HS-5 (cell line): ENCODE measurements around the gene ATF6.
"Not testable (repeated sequence)": the region's sequence is repeated elsewhere in the genome, so short reads cannot be mapped to it uniquely, and the experiment has no call there.

Experiments
- DNase-seq: peaks from one replicate; pipeline ENCODE4 v3.0.0-alpha.2; 2012; ENCODE audit warnings: low read depth

Gene ATF6, protein sequence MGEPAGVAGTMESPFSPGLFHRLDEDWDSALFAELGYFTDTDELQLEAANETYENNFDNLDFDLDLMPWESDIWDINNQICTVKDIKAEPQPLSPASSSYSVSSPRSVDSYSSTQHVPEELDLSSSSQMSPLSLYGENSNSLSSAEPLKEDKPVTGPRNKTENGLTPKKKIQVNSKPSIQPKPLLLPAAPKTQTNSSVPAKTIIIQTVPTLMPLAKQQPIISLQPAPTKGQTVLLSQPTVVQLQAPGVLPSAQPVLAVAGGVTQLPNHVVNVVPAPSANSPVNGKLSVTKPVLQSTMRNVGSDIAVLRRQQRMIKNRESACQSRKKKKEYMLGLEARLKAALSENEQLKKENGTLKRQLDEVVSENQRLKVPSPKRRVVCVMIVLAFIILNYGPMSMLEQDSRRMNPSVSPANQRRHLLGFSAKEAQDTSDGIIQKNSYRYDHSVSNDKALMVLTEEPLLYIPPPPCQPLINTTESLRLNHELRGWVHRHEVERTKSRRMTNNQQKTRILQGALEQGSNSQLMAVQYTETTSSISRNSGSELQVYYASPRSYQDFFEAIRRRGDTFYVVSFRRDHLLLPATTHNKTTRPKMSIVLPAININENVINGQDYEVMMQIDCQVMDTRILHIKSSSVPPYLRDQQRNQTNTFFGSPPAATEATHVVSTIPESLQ

DNA sequence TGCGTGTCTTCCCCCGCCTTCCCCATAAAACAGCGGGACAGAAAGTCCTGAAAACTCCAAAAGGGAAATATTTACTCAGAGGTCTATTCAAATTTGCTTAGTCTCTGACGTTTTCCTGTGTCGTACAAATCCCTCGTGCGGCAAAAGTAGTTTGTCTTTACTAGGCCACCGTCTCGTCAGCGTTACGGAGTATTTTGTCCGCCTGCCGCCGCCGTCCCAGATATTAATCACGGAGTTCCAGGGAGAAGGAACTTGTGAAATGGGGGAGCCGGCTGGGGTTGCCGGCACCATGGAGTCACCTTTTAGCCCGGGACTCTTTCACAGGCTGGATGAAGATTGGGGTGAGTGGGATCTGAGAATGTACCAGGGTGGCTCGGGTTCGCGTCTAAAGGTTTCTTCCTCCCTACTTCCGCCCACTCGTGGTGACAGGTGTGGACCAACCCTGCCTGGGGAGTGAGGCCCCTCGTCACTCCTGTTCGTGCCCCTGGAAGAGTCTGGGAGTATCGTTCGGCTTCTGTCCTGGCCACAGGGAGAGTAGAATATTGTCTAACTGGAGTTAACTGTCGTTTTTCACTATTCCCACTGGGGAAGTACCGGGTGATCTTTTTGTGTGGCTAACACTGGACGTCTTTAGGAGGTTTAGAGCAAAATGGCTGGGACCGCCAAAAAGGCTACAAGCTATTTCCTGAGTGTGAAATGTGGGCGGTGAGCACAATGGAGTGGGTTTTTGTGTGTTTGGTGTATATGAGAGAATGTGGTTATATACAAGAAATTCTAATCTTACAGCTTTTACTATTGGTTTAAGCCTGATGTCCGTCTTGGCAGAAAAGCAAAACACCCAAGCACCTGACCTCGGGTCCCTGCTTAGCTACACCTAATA is at the start of gene ATF6:
TSS of gene ATF6 (plus strand) at position 219 of the 880 bp plus-strand sequence. CDS start at position 260, 41 bp downstream.
- DNase-seq = peak; percentile 70

DNA sequence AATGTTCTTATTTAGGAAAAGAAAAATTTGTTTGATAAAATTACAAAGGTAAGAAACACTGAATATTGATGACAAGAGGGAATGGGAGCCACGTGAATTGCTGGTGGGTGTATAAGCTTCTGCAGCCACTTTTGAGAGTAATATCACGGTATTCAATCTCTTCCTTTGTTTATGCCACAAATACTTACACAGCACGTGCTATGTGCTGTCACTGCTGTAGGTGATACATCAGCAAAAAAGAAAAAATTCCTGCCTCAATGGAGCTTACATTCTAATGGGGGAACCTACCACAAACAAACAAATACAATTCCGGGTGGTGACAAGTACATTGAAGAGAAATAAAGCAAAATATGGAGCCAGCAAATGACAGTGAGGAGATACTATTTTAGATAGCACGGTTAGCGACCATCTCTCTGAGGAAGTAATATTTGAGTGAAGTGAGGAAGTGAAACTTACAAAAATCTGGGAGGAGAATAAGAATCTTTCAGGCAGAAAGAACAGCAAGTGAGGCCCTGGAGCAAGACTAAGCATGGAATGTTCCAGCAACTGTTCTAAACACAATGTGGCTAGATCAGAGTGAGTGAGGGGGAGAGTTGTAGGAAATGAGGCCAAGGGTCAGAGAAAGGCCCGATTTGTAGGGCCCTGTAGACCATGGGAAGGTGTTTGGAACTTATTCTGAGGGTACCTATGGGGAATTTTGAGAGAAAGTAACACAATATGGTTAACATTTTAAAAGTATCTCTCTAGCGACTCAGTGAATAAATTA is 47.4 kb upstream of the ATF6 start:
- no peak for DNase-seq

DNA sequence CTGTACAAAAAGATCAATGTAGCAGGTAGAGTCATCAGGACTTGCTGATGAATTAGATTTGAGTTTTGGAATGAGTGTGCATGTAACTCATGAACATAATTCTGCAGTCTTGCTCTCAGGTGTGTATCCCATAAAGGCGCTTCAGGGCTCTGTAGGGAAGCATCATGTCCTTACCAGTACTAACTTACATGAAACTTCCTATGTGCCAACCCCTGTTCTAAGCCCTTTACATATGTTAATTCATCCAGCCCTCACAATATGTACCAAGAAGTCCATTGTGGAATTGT is 46.9 kb upstream of the ATF6 start:
- no peak for DNase-seq

DNA sequence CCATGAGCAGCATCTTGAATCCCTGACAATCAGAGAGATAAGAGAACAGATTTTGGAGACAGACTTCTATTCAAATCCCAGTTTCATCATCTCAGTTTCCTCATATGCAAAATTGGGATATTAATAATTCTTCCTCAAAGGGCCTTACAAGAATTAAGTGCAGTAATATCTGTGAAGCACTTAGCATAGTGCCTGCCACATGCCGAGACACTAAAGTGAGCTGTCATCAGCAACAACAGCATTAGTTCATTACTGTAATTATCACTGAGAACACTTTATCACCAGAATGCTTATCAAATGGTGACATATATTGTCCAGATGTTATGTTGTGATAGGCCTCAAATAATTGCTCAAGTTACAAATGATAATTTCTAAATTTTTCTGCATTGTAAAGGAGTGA is 45.7 kb upstream of the ATF6 start:
- no peak for DNase-seq

DNA sequence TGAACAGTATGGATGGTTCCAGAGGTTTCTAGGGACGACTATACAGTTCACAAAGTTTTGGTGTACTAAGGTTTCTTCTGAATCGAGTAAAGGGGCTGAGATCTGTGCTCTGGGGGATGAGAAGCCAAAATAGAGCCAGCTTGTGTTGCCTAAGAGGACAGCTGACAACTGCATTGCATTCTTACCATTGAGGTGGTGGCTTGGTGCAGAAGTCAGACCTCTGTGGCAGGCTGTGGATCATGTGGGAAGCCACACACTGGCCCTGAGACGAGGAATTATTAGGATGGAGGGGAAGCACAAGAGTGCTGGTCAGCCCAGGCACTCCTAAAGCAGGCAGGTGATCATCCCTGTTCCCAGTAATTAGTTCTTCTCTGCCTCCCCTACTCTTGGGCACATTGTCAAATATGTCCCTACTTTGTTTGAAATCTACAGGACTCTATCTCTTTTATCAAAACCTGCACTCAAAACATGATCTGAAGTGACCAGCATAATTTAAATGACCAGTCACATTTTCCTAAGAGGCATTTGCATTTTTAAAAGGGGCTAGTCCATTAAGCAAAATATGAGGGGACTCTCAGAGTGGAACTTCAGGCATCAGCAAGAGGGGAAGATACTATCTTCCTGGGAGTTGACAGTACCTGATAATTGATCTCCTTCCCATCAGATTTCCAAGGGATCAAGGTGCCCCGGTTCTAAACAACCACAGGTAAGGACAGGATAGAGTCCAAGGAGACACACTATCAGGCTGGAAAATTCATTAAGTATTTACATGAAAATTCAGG is 45.0 kb upstream of the ATF6 start, which contains the start of gene FCRLB:
TSS of gene FCRLB (plus strand) at position 589 of the 782 bp plus-strand sequence. CDS start 1,129 bp downstream, outside the sequence.
- DNase-seq = no peak

DNA sequence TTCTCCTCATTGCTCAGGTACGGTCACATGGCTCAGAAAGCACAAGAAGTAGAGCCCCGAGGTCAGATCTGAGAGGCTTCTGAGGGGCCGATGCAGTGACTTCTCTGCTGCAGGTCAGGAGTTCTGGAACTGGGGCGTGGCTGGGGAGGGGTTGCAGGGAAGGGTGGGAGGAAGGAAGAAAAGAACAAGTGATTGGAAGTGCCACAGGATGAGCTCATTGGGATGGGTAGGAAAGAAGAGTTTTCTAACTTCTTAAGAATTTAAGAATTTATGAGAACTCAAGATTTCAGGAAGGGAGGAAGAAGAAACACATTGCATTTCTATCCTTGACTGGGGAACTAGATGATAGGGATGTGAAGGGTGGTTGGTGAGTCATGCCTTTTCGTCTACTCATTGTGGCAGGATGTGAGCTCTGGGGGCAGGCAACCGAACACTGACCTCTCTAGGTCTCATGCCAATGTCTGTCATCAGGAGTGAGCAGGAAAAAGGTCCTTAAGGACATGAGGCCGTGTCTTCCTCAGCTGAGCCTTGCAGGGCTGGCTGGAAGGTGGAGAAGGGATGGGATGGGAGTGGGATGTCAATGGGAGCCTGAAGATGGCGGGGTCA is 44.3 kb upstream of the ATF6 start:
- DNase-seq = peak; percentile 94

DNA sequence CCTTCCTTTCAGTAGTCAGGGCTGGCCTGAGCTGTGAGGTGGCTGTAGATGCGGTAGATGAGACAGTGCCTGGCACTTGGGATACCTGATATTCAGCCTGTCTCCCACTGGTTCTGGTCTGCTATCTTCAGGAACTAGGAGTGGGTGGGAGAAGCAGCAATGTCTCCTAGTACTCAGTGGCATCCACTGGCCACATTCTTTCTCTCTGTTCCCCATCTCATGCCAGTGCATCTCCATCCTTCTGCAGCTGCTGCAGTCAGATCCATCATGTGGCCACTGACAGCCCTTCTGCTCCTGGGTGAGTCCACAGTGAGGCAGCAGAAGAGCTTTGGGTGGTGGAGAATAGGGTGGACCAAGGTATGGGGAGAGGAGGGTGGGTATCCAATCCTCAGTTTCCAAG is 43.7 kb upstream of the ATF6 start:
- no peak for DNase-seq

DNA sequence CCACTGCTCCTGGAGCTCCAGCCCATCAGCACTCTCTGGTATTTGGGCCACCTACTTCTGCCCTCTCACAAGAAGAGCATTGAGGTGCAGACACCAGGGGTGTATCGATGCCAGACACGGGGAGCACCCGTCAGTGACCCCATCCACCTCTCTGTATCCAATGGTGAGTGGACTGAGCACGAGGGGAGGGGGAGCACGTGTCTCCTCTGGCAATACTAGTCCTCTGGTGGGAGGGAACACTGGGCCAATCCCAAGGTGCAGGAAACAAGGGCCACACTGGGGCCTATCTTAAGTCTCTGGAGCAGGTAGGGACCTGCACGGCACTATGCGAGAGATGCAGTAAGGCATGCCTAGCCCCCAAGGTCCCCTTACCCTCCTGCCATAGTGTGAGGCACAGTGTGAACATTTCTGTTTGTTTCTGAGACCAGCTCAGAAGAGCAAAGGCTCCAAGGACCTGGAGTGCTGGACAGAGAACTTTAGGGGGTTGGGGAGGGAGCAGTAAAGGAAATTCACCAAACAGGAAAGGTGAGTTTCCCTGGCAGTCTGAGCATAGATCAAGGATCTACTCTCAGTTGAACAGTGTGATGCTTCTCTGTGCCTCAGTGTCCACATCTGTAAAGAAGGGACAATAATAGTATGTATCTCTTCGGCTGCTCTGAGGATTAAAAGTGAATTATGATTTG is 42.5 kb upstream of the ATF6 start:
- no peak for DNase-seq

DNA sequence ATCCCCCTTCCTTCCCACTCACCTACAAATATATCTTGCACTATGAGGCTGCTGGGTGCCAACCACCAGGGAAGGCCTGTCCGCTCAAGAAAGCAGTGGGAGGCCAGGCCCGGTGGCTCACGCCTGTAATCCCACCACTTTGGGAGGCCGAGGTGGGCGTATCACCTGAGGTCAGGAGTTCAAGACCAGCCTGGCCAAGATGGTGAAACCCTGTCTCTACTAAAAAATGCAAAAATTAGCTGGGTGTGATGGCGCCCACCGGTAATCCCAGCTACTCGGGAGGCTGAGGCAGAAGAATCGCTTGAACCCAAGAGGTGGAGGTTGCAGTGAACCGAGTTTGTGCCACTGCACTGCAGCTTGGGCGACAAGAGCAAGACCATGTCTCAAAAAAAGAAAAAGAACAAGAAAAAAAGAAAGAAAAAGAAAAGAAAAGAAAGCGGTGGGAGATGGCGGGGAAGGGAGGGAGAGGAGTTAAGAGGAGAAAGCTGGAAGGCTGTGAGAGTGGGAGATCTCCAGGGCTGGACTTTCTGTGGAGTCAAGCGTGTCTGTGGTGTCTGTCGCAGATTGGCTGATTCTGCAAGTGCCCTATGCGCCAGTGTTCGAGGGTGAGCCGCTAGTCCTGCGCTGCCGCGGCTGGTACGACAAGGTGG is 40.7 kb upstream of the ATF6 start:
- not testable (repeated sequence) for DNase-seq

DNA sequence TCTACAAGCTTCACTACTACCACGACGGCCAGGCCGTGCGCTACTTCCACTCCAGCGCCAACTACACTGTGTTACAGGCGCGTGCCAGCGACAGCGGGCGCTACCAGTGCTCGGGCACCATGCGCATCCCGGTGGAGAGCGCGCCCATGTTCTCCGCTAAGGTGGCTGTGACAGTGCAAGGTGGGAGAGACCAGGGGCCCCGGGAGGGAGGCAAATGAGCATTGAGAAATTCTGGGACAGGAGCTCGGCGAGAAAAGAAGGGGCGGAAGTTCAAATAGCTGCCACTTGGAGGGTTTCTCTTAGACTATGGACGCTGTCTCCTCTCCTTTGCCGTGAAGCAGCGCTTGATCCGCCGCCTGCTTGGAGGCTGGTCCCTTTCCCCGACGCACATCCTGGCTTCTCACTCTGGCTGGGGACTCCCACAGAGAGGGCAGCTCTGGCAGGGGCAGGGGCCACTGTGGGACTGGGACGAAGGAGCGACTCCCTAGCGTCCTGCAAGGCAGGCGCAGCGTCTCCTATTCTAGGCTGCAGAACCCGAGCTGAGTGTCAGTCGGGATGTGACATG is 40.1 kb upstream of the ATF6 start:
- DNase-seq = peak; percentile 35

DNA sequence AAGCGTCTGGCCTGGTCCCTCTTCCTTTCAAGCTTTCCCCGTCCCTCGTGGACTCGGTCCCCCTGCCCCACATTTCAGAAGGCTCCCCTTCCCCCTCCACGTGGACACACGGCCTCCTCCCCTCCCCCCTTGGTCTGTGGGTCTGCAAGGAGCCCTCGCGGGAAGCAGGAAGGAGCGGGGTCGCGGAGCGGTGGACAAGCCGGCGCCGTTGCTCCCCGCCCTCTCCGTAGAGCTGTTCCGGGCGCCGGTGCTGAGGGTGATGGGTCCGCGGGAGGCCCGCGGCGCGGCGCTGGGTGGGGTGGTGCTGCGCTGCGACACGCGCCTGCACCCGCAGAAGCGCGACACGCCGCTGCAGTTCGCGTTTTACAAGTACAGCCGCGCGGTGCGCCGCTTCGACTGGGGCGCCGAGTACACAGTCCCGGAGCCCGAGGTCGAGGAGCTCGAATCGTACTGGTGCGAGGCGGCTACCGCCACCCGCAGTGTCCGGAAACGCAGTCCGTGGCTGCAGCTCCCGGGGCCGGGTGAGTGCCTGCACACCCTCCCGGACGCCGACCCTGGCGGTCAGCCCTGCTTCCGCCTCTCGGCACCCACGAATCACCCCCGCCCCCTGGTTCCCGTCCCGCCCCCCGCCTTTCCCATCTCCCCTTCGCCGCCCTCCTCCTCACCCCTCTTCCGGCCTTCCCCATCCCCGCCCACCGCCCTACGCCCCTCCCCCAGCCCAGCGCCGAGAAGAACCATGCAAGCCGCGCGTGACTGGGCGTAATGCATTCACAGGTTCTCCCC is 39.5 kb upstream of the ATF6 start:
- peak; percentile 55 for DNase-seq

DNA sequence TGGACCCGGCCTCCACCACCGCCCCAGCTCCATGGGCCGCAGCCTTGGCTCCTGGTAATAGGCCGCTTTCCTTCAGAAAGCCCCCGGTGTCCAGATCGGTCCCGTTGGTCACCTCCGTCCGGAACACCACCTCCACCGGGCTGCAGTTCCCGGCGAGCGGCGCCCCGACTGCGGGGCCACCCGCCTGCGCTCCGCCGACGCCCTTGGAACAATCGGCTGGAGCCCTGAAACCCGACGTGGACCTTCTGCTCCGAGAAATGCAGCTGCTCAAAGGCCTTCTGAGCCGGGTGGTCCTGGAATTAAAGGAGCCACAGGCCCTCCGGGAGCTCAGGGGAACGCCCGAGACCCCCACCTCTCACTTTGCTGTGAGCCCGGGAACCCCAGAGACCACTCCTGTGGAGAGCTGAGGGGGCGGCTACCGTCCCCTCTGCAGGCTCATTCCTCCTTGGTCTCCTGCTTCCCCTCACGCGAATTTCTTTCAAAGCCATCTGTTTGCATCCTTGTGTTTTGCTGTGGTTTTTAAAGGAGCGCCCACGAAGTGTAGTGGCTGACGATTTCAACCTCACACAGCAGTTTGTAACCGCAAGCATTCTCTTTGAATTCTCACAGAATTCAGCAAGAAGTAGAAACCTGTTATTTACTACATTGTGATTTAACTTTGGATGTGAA is 38.7 kb upstream of the ATF6 start:
- DNase-seq = peak; percentile 40

DNA sequence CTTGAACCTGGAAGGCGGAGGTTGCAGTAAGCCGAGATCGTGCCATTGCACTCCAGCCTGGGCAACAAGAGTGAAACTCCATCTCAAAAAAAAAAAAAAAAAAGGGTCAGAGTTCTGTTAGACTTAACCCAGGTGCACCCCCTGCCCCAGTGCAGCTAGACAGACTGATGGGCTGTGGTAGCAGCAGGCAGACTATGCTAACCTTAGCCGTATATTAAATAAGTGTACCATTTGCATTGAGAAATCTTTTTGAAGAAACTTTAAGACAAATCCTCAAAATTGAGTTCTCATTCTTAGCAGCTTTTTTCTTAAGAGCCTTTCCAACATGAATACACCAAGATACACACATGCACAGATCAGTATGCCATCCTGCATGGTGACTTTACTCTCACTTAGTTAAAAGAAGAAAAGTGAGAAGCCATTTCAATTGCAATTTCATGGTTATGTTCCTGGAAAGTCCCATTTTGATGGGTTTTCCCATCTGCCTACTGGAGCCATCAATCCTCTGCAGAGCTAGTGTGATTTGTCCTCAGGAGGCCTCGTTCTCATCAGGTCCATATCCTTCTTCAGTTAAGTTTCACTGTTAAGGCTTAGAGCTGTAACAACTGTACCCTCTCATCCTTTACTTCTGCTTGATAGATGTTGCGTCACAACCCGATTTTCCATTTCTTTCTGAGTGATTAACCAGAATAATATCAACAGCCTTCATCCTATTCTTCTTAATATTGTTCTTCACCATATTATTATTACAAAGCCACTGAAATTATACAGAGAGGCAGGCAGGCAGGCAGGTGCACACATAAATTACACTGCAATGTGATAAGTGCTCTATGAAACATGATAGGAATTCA is 37.5 kb upstream of the ATF6 start:
- DNase-seq = no peak

DNA sequence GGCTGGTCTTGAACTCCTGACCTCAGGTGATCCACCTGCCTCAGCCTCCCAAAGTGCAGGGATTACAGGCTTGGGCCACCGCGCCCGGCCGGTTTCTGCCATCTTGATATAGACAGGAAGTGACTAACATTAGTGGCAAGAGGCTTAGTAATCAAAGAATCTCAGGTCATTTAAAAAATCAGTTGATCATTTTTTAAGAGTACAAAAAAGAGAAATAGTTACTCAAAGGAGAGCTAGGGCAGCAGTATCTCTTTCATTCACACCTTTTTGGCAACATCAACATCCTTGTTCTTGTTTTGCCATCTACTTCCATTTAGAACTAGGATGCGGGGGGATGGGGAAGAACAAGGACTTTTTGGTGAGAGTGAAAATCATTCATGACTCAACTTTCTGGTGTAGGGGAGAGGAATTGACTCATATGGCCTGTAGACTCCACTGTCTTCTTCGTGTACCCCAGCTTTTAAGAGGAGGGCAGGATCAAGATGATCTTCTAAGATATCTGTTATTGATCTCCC is 36.0 kb upstream of the ATF6 start:
- DNase-seq = peak; percentile 74

DNA sequence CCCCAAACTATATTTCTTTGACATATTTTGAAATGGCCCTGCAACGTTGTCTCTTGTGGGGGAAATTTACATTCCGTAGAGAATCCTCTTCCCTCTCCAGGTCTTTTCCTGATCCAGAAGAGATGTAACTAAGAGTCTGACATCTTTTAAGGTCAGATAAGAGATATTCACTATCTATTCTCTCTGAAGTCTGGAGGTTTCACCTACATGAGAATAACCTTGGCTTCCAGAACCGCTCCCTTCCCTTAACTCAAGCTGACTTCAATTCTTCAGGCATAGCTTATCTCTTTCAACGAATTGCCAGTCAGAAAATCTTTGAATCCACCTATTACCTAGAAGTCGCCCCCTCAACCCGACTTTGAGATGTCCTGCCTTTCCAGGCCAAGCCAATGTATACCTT is 34.9 kb upstream of the ATF6 start:
- DNase-seq = no peak

DNA sequence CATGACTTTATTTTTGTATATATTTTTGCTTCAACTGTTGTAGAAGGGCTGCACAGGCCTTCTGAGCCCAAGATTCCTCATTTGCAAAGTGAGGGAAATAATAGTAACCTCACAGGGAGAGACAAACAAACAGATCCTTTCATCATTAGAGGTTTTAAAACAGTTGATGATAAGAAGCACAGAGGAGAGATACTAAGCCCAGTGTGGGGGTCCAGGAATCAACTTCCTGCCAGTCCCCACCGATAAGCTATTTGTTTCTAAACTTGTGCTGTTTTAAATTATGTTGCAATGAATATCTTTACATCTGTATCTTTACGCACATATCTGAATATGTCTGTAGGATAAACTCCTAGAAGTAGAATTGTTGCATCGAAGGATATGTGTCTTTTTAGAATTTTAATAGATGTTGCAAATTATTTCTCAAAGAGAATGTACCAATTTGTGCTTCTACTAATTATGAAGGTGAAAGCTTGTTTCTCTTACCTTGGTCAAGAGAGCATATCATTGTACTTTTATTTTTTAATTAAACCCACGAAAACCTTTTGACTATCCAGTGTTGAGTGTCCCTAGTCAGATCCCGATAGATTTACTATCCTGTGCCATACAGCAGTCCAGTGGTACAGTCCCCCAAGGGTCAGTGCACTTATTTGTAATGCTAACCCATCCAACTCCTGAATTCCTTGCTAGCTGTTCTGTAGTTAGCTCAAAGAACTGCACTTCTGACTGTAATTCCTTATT is 34.0 kb upstream of the ATF6 start:
- no peak for DNase-seq
